NOMO-1 treated with DMSO at 0.1 percent for 48 hours (cell line): ENCODE measurements around the gene NBEA.
"Not testable (repeated sequence)": the region's sequence is repeated elsewhere in the genome, so short reads cannot be mapped to it uniquely, and the experiment has no call there.

Experiments
- DNase-seq: peaks from one replicate; lab custom pipeline; 2025; ENCODE audit not compliant: unreplicated experiment; lab: John Stamatoyannopoulos, UW

The NBEA gene

GRCh38 chr13:35055705-35056104 lies 113.6 kb downstream of the NBEA start:
- DNase-seq = no peak

DNA sequence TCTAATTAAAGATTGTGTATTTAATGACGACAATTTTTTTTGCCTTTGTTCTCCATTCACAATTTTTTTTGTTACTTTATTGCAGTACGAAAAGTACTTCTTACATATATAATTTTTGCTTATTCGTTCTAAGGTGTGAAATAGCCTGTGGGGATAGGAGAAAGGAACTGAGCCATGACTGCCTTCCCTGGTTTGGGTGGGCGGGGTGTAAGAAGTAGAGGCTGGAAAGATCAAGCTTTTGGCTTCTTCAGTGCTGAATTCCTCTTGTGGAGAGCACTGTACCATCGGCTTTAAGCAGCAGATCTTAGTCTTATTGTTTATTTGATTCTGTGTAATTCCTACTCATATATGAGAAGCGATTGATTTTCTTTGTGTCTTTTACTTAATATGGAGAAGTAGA lies 115.8 kb downstream of the NBEA start:
- DNase-seq = no peak

GRCh38 chr13:35058585-35058984 lies 116.5 kb downstream of the NBEA start:
- not testable (repeated sequence) for DNase-seq

GRCh38 chr13:35086667-35087066 lies 144.6 kb downstream of the NBEA start:
- DNase-seq = no peak

DNA sequence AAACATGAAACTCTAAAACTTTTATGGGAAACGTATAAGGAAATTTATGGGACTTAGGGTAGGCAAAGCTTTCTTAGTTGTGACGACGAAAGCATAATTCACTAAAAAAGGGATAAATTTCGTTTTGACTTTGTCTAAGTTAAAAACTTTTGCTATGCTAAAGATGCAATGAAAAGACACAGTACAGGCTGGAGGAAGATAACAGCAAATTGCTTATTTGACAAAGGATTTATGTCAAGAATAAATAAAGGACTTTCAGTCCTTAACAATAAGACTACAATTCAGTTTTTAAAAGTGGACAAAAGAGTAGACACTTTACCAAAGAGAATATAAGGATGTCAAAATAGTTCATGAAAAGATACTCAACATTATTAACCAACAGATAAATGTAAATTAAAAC lies 150.2 kb downstream of the NBEA start:
- no peak for DNase-seq

DNA sequence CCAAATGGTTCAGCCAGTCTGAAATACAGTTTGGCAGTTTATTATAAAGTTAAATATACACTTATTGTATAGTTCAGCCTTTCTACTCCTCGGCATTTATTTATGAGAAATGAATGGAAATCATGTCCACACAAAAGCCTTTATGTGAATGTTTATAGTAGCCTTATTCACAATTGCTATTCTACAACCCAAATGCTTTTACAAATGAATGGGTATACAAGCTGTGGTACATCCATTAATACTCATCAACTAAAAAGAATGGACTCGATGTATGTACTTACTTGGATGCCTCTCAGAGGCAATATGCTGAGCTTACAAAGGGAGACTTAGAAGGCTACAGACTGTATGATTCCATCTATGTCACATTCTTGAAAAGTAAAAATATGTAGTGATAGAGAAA lies 150.7 kb downstream of the NBEA start:
- DNase-seq = no peak

DNA sequence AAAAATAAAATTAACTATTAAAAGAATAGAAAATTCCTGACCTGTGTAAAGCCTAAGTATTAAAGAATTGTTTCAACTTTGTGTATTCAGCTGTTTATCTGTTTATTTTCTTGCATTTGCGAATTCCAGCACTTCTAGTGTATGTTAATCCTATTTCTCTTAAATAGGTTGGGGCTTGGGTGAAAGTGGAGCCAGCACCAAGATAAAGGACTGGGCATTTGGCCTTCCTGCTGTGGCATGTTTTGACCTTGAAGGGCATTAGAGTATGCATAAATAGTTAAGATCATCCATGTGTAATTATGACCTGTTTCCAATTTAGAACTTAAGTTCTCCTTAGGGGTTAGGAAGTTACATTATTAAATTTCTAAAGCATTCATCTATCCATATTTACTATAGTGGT lies 151.3 kb downstream of the NBEA start:
- DNase-seq = no peak

DNA sequence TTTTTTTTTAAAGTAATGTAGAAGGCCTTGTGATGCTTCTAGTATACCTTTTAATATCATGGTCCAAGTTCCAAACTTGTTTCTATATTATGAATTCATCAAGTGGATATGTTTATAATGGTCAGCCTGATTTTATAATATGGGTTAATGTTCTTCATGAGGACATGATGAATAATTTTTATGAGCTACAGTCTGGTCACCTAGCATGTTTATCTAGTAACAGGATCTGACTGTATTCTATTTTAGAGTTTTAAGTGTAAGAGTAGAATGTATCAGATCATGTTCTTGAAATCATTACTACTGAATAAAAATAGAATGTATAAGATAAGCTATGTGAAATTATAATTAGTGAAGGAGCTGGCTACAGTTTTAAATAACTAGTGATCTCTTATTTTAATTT lies 164.7 kb downstream of the NBEA start:
- DNase-seq = not testable (repeated sequence)

GRCh38 chr13:35107535-35107934 lies 165.5 kb downstream of the NBEA start:
- no peak for DNase-seq

- not testable (repeated sequence) for DNase-seq
Measured at GRCh38 chr13:35113612-35114011, 171.5 kb downstream of the NBEA start.

- no peak for DNase-seq
Measured at GRCh38 chr13:35127466-35127865, 185.4 kb downstream of the NBEA start.

DNA sequence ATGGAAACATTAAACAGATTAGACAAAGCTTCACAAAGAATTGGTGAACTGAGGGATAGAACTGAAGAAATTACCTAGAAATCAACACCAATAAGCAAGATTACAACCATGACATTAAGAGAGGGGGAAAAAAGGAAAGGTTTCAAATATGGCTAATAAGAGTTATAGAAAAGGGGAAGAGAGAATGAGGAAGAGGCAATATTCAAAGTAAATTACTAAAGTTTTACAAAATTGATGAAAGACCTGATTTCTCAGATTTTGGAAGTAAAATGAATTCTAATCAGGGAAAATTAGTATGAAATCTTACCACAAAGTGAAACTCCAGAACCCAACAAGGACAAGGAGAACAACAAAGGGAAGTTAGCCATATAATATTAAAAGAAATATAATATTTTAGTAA lies 187.4 kb downstream of the NBEA start:
- peak; percentile 47 for DNase-seq

DNA sequence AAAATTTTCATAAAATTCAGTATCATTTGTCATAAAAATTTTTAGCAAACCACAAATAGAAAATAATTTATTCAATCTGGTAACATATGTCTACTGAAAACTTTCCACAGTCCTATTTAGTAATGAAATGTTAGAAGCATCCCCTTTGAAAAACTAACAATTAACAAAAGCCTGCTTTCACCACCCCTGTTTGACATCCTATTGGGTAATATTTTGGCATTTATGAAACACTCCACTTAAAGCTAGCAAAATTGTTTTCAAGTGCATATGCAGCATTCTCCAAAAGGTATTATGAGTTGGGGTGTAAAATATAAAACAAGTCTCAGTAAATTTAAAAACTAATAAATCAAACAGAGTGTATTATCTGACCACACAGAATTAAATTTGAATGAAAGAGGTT lies 189.4 kb downstream of the NBEA start:
- DNase-seq = no peak

DNA sequence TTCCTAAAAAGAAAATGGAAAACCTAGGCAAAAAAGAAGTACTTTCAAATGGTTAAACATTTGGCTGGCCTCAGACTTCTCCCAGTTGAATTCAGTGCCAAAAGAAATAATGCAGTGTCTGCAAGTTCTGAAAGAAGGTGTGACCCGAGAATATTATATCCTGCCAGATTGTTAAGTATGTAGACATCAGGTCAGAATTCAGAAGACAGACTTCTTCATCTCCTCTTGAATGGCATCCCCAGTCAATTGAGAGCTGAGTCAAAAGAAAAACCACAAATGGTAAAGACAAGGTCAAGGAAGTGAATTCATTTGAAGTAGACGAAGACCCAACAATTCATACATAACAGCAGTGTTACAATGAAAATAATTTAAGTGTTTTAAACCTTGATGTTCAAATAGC lies 194.5 kb downstream of the NBEA start:
- DNase-seq = no peak

DNA sequence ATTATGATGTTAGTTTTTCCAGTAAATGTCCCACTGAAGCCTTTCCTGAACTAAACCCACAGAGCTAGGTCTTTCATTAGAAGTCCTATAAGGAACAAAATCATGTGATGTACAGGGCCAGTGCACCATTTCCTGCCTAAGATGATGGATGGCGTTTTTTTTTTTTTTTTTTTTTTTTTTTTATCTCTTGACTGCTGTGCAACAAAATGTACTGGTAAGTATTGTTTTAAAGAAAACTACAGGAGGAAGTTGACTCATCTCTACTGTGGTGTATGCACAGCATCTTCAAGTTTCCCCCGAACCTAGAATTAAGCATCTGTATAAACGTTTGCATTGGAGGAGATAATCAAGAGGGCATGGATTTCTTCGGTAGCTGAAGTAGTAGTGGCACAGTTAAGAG lies 197.5 kb downstream of the NBEA start:
- peak; percentile 58 for DNase-seq

DNA sequence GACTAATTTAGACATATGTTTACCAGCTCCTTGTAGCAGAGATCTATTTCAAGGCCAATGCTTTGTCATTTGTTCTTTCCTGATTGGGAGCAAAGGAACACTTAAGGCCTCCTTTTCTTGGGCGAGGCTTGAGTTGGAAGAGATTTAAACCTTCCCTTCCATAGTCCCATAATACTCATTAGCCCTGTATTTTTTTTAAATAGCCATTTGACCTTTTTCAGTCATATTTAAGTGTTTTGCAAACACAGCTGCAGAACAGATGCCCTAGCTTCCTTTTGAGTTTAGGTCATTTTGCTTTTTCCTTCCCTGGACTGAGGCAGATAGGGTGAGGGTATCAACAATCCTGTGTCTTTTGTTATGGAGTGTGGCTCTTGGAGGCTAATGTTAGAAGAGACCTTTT lies 198.3 kb downstream of the NBEA start:
- DNase-seq = no peak

GRCh38 chr13:35140831-35141230 lies 198.8 kb downstream of the NBEA start:
- DNase-seq = no peak

DNA sequence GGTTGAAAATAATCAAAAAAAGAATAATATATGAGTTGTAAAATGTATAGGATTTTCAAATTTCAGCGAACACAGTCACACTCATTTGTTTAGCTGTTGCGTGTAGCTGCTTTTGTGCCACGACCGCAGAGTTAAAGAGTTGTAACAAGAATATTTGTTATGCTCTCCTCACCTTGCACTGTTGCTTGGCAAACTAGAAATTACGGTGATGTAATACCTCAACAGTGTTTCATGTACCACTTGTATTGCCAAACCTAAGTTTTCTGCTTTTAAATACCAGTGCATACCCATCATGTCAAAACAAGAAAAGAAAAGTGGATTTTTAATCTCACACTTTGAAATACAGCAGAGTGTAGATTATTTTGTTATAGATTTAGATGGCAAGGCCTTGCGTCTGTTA lies 201.1 kb downstream of the NBEA start:
- DNase-seq = no peak

DNA sequence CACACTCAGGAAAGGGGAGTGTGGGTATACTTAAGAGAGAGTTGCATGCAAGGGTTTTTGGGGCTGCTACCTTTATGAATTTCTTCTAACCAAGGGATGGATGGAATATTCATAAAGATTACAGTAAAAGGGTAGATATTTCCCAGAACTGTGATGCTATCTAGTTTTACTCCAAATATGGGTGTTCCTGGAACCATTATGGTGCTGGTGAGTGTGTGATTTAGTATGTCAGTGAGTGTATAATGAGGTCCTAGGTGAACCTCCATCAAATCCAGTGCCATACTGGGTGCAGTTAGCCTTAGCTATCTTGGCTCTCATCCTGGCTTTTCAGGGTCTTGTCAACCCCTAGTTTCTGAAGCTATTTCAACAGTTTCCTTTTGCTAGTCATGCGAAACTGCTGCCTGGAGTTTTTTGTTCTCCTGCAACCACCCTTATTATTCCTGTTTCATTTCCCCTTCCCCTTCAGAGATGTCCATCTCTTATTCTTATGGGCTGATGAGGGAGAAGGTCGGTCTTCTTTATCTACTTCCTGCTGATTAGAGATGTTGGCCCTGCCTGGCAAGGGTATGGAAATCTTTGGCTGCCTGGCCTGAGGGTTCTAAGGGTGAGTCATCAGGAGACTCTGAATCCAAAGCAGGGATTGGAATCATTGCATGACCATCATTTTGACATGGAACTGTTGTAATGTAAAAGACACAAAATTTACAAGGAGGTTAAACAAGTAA lies 202.3 kb downstream of the NBEA start:
- DNase-seq = peak; percentile 65

GRCh38 chr13:35146686-35147085 lies 204.6 kb downstream of the NBEA start:
- DNase-seq = no peak

DNA sequence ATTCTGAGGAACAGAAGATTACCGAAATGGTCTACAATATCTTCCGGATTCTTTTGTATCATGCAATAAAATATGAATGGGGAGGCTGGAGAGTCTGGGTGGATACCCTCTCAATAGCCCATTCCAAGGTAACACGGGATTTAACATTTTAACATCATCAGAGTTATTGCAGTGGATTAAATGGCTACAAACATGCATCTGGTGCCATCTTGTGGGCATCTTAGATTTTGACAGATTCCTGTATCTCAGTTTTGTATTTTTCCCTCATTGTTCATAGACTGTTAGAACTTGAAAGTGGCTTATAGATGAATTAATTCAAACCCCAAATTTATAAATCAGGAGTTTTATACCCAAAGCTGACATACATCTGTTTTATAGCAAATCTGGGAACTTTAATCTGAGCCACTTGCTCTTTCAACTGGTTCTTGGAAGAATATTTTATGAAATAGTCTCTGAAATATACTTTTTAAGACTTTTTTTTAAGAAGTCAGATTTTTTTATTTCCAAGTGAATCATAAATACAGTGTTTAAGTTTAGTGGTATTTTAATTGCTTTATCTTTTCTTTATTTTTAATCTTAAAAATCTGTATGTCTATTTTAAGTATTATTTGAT lies 215.2 kb downstream of the NBEA start:
- peak; percentile 32 for DNase-seq

DNA sequence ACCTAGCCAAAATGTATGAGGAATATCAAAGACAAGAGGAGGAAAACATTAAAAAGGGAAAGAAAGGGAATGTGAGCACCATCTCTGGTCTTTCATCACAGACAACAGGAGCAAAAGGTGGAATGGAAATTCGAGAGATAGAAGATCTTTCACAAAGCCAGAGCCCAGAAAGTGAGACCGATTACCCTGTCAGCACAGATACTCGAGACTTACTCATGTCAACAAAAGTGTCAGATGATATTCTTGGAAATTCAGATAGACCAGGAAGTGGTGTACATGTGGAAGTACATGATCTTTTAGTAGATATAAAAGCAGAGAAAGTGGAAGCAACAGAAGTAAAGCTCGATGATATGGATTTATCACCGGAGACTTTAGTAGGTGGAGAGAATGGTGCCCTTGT lies 217.0 kb downstream of the NBEA start:
- no peak for DNase-seq

DNA sequence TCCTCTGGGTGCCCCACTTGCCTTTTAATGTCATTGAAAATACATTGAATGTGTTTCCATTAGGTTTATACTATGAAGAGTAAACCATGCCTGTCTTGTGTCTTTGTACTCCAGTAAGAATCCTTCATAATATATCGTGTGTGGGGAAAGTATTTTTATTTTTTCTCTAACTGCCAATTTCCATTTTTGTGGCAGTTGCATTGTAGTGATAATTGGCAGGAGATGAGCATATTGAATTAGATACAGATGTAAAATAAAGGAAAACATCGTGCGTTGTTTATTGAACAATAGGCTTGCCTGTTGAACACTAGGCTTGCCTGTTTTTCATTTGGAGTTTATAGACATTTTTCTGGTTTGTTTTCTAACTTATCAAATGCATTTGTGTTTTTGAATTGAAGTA lies 218.8 kb downstream of the NBEA start:
- no peak for DNase-seq
